Astrocyte (in vitro differentiated cells and primary cell): ENCODE measurements around the gene OR2Z1. TPM values are rescaled to one million over a fixed set of nuclear protein-coding genes. Genes with fewer than 3 reads are reported as not detected.
"Not testable (repeated sequence)": the region's sequence is repeated elsewhere in the genome, so short reads cannot be mapped to it uniquely, and the experiment has no call there.

ENCODE experiments used
- DNase-seq: peaks from one replicate; pipeline ENCODE4 v3.0.0-alpha.2; 2010; ENCODE audit warnings: low read depth
- FAIRE-seq: peaks from 2 replicates; lab custom pipeline; 2011; peaks lifted over from hg19 to GRCh38; lab: Jason Lieb, UNC
- H2AFZ ChIP-seq: 2 replicates; pipeline ENCODE4 v1.6.0; 2012; ENCODE audit warnings: low read depth, low read length, inconsistent platforms
- H3K27ac ChIP-seq: 2 replicates; pipeline ENCODE4 v1.5.1; 2011; ENCODE audit warnings: low read depth, low read length, inconsistent platforms
- H3K27me3 ChIP-seq: 2 replicates; pipeline ENCODE4 v1.6.0; 2011; ENCODE audit warnings: low read length, inconsistent platforms; ENCODE audit not compliant: insufficient read depth
- H3K36me3 ChIP-seq: 2 replicates; pipeline ENCODE4 v1.5.1; 2011; ENCODE audit warnings: low read length, inconsistent platforms; ENCODE audit not compliant: insufficient read depth
- H3K4me1 ChIP-seq: 2 replicates; pipeline ENCODE4 v1.5.1; 2011; ENCODE audit warnings: low read length, inconsistent platforms; ENCODE audit not compliant: insufficient read depth
- H3K4me2 ChIP-seq: 2 replicates; pipeline ENCODE4 v1.6.0; 2012; ENCODE audit warnings: low read length, inconsistent platforms
- H3K4me3 ChIP-seq: 2 replicates; pipeline ENCODE4 v1.5.1; 2011; ENCODE audit warnings: low read depth, mild to moderate bottlenecking, low read length, inconsistent platforms; ENCODE audit not compliant: insufficient read depth
- H3K79me2 ChIP-seq: 2 replicates; pipeline ENCODE4 v1.6.0; 2012; ENCODE audit warnings: mild to moderate bottlenecking, low read length, inconsistent platforms; ENCODE audit not compliant: insufficient read depth
- H3K9ac ChIP-seq: 2 replicates; pipeline ENCODE4 v1.6.0; 2012; ENCODE audit warnings: mild to moderate bottlenecking, low read length, inconsistent platforms
- H3K9me3 ChIP-seq: 2 replicates; pipeline ENCODE4 v1.5.1; 2012; ENCODE audit warnings: low read depth, mild to moderate bottlenecking, low read length, inconsistent platforms; ENCODE audit not compliant: insufficient read depth
- H4K20me1 ChIP-seq: 2 replicates; pipeline ENCODE4 v1.6.0; 2012; ENCODE audit warnings: low read length, inconsistent platforms; ENCODE audit not compliant: insufficient read depth
- H3K27ac Mint-ChIP-seq: one replicate; pipeline ENCODE4 v1.8.0; 2021; ENCODE audit warnings: mild to moderate bottlenecking, mixed read lengths; ENCODE audit not compliant: unreplicated experiment
- H3K27me3 Mint-ChIP-seq: one replicate; pipeline ENCODE4 v1.8.0; 2021; ENCODE audit warnings: low read depth, mixed read lengths; ENCODE audit not compliant: unreplicated experiment
- H3K36me3 Mint-ChIP-seq: one replicate; pipeline ENCODE4 v1.8.0; 2021; ENCODE audit warnings: low read depth, mixed read lengths; ENCODE audit not compliant: unreplicated experiment
- H3K4me1 Mint-ChIP-seq: one replicate; pipeline ENCODE4 v1.8.0; 2021; ENCODE audit warnings: low read depth, mixed read lengths; ENCODE audit not compliant: unreplicated experiment
- H3K4me3 Mint-ChIP-seq: one replicate; pipeline ENCODE4 v1.8.0; 2021; ENCODE audit warnings: mild to moderate bottlenecking, moderate library complexity, mixed read lengths; ENCODE audit not compliant: unreplicated experiment
- H3K9me3 Mint-ChIP-seq: one replicate; pipeline ENCODE4 v1.8.0; 2021; ENCODE audit warnings: mild to moderate bottlenecking, mixed read lengths; ENCODE audit not compliant: unreplicated experiment
- CTCF ChIP-seq: IDR thresholded peaks from 2 replicates; pipeline ENCODE4 v1.5.1; 2011; ENCODE audit warnings: low read depth, mild to moderate bottlenecking, inconsistent platforms, low read length, moderate library complexity; ENCODE audit not compliant: insufficient read depth
- EZH2 ChIP-seq: IDR thresholded peaks from 2 replicates; pipeline ENCODE4 v1.6.1; 2012; ENCODE audit warnings: mild to moderate bottlenecking, low read length, inconsistent platforms; ENCODE audit not compliant: insufficient read depth
- total RNA-seq: library from RNA; stranded (reverse); gene quantifications from 2 replicates; pipeline ENCODE4 v1.2.1, GENCODE V29; 2021

OR2Z1 gene
- total RNA-seq, 1 donor from 2014 or later = not detected

- H3K9me3 Mint-ChIP-seq = peaks cover 9% of the 10 kb centered on the region
- H3K4me1 Mint-ChIP-seq = no peaks in the 10 kb centered on the region
Observed at GRCh38 chr19:8738377-8738776, 16.9 kb downstream of the OR2Z1 start.

GRCh38 chr19:8739291-8740065, 18.0 kb downstream of the OR2Z1 start:
- H3K27me3 Mint-ChIP-seq, H3K79me2 ChIP-seq, H2AFZ ChIP-seq, H3K27me3 ChIP-seq, H3K36me3 ChIP-seq, H3K4me1 Mint-ChIP-seq, H3K9me3 Mint-ChIP-seq, H3K27ac ChIP-seq, H3K4me1 ChIP-seq, FAIRE-seq, DNase-seq, H3K4me3 Mint-ChIP-seq, H3K4me3 ChIP-seq, H4K20me1 ChIP-seq, H3K4me2 ChIP-seq, H3K36me3 Mint-ChIP-seq, H3K9ac ChIP-seq, H3K9me3 ChIP-seq, H3K27ac Mint-ChIP-seq: not testable (repeated sequence)

More at GRCh38 chr19:8738377-8738776, 16.9 kb downstream of the OR2Z1 start:
- H3K4me2 ChIP-seq = no peak overlapping the region
- no peaks in the 10 kb centered on the region for H3K4me1 ChIP-seq
- H3K9me3 ChIP-seq = no peaks in the 10 kb centered on the region
- H3K27me3 ChIP-seq = no peaks in the 10 kb centered on the region
- DNase-seq = no peak
- no peaks in the 10 kb centered on the region for H3K36me3 ChIP-seq
- H3K4me3 Mint-ChIP-seq = no peak overlapping the region
- H3K36me3 Mint-ChIP-seq = no peaks in the 10 kb centered on the region
- H4K20me1 ChIP-seq = no peaks in the 10 kb centered on the region
- H3K27me3 Mint-ChIP-seq = no peaks in the 10 kb centered on the region
- TF ChIP-seq EZH2 (no peak), CTCF (no peak)
- no peak for FAIRE-seq
- no peak overlapping the region for H3K27ac Mint-ChIP-seq
- H3K27ac ChIP-seq = no peak overlapping the region
- no peak overlapping the region for H2AFZ ChIP-seq
- H3K9ac ChIP-seq = no peak overlapping the region
- no peaks in the 10 kb centered on the region for H3K79me2 ChIP-seq
- no peak overlapping the region for H3K4me3 ChIP-seq

GRCh38 chr19:8767257-8767656, 45.8 kb downstream of the OR2Z1 start:
- not testable (repeated sequence) for FAIRE-seq, H3K79me2 ChIP-seq, H3K9me3 ChIP-seq, H3K27ac Mint-ChIP-seq, H3K27me3 ChIP-seq, H4K20me1 ChIP-seq, H3K4me1 ChIP-seq, H3K4me3 Mint-ChIP-seq, H3K4me3 ChIP-seq, H3K27ac ChIP-seq, H3K36me3 Mint-ChIP-seq, H3K9me3 Mint-ChIP-seq, H3K9ac ChIP-seq, H3K4me2 ChIP-seq, H3K27me3 Mint-ChIP-seq, H3K36me3 ChIP-seq, H2AFZ ChIP-seq, DNase-seq, H3K4me1 Mint-ChIP-seq

GRCh38 chr19:8769265-8769664, 47.8 kb downstream of the OR2Z1 start:
- H3K27me3 ChIP-seq, H3K4me1 Mint-ChIP-seq, H3K79me2 ChIP-seq, H2AFZ ChIP-seq, H3K4me3 Mint-ChIP-seq, H3K27me3 Mint-ChIP-seq, H3K9me3 ChIP-seq, H3K27ac Mint-ChIP-seq, H3K4me3 ChIP-seq, H3K9me3 Mint-ChIP-seq, H3K9ac ChIP-seq, FAIRE-seq, H3K4me1 ChIP-seq, DNase-seq, H4K20me1 ChIP-seq, H3K4me2 ChIP-seq, H3K36me3 ChIP-seq, H3K27ac ChIP-seq, H3K36me3 Mint-ChIP-seq: not testable (repeated sequence)

- H3K4me3 ChIP-seq, FAIRE-seq, H3K27me3 ChIP-seq, H3K9me3 ChIP-seq, H3K4me2 ChIP-seq, H3K27me3 Mint-ChIP-seq, DNase-seq, H4K20me1 ChIP-seq, H3K27ac ChIP-seq, H3K9ac ChIP-seq, H3K4me3 Mint-ChIP-seq, H3K27ac Mint-ChIP-seq, H3K36me3 Mint-ChIP-seq, H3K9me3 Mint-ChIP-seq, H3K36me3 ChIP-seq, H3K4me1 Mint-ChIP-seq, H3K79me2 ChIP-seq, H3K4me1 ChIP-seq, H2AFZ ChIP-seq: not testable (repeated sequence)
Observed at GRCh38 chr19:8773587-8773986, 52.2 kb downstream of the OR2Z1 start.
